RPMI8226 (cell line): Measurements from ENCODE around the gene ZMYND11.

Experiments
- DNase-seq: peaks from one replicate; pipeline ENCODE4 v3.0.0-alpha.2; 2015

Gene ZMYND11

DNA sequence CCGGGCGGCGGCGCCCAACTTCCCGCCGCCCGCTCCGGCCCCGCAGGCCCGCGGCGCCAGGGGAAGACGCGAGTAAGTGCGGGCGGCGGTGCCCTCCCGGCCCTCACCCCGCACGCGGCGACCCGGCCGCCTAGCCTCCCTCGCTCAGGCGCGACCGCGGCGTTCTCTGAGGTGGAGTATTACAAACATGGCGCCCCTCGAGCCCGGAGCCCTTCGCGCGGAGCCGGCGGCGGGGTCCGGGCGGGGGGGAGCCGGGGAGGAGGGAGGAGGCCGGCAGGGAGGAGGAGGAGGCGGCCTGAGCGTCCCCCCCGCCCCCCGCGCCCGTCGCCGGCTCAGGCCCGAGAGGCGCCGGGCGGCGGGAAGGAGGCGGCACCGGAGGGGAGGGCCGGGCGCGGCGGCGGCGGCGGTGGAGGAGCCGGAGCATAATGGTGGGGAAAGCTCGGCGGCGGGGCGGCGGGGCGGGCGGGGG is at the start of gene ZMYND11:
Gene ZMYND11, plus strand, starts transcription at position 324 of the 469 bp plus-strand sequence. CDS start 44,558 bp downstream, outside the sequence.
- peak; percentile 62 for DNase-seq

DNA sequence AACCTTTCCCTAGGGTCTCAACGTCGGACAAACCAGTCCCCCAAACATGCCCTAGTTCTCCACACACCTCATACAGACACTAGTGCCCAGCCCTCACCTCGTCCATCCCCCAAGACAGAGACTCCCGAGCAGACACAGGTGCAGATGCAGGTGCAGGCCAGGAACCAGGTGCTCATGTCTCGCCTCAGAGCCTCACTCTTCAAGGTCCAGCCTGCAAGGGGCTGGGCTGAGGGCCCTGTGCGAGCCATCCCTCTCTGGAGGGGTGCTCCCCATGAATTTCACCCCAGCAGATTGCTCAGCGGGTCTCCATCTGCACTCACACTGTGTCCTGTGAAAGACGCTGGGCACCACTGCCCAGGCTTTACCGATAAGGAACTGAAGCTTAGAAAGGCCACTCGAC is 49.2 kb upstream of the ZMYND11 start:
- peak; percentile 35 for DNase-seq

DNA sequence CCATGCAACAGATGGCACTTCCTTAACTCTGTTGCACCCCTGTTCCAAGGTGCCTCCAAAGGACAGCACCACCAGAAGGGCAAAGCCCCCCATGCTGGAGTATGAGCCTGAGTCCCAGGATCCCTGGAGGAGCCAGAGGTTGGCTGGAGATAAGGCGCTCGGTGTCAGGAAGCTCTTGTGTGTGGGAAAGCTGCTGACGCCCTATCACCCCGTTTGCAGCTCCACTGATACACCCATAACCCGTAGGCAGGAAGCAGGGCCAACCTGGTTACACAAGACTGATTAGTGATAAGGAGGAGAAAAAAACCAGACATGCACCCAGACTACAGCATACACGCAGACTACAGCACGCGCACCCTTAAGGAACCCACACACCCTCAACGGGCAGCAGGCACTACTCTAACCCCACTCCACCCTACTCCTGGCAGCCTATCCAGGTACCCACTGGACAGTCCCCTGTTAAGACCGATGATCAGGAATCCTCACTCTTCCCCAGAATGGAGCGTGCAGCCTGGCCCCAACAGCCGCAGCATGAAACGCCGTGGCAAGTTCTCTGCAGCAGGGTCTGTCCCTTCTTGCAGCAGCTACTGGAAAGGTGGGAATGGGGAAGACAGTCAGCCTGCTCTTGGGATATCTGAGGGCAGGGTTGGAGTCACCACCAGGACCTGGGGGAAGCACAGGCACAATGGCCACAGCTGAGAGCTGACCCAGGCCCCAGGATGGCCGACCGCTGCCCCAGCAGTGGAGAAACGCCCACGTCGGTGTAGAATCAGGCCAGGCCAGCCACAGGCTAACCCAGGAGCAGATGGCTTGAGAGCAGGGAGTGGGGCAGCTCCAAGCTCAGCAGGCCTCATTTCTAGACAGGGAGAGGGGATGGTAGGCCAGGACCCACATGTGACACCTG is 47.8 kb upstream of the ZMYND11 start:
- DNase-seq, result no peak

DNA sequence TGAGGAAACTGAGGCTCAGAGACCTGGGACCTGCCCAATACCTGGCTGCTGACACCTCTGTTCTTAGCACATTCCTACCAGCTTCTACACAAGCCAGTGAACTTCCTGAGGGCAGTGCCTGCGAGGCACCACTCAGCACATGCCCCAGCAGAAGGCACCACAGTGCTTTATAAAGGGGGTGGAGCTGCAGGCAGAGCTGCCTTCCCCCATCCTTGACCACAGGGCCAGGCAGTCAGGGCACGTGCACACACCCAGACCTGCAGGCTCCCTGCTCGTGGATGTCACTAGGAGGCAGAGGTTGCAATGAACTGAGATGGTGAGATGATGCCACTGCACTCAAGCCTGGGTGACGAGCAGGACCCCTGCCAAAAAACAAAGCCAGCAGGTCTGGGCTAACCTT is 47.0 kb upstream of the ZMYND11 start:
- DNase-seq, result peak; percentile 57

DNA sequence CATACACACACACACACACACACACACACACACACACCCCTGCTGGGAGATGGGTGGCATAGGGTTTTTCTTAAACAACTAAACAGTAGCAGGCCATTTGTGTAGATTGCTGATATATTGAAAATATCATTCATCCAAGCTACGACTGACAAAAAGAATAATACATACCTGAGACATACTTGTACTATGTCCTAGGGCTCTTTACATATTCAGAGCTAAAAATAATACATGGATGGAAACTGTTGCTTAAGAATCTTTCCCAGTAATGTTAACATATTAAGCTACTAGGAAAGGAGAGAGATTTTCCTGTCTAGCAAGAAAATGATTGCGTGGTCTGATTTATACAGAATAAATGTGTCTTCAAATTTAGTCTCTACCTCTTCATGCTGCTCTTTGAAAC is 46.0 kb upstream of the ZMYND11 start:
- no peak for DNase-seq

DNA sequence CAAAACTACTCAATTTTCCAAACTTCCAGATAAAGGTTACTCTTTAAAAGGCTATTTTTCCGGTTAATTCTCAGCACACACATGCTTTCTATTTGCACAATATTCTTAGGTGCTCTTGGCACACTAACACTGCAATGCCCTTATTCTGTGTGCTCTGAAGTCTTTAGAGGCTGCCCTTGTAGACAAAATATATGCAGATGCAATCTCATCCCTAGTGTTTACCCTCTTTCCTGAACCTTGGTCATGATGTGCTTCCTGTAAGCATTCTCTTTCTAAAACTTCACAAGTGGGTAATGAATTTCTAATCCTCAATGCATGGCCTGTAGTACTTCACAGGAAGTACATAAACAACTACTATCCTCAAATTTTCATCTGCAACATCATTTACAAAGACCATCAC is 45.1 kb upstream of the ZMYND11 start:
- no peak for DNase-seq

DNA sequence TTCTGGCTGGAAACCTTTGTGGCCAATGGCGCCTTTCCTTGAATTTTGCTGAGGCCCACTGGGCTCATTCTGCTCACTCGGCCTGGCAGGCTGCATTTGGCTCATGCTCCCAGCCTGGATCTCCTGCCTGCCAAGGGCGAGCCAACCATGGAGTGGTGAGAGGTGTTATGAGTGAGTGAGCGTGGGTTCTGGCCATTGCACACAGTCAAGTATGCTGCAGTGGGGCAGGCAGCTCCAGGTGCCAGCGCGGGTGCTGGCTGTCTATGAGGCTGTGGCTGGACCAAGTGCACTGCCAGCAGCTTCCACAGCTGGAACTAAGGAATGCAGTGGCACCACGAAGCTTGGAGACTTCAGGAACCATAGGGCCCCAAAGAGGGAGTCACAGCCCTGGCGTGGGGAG is 43.9 kb upstream of the ZMYND11 start:
- DNase-seq, result no peak

DNA sequence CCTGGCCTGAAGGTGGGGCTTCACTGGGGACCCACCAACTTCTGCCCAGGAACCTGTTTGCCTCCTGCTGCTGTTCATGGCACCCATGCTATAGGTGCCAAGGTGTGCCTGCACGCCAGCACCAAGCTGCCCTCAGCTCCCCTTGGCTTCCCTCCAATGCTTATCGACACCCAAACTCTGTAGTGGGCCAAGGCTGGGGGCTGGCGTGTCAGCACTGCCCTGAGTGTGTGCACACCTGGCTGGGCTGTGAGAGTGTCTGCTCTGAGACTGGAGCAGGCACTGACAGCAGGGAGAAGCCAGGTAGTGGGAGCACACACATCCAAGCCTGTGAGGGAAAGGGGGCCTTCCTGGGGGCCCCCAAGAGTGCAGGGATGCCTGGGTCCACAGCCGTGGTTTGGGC is 43.1 kb upstream of the ZMYND11 start:
- DNase-seq, result no peak

DNA sequence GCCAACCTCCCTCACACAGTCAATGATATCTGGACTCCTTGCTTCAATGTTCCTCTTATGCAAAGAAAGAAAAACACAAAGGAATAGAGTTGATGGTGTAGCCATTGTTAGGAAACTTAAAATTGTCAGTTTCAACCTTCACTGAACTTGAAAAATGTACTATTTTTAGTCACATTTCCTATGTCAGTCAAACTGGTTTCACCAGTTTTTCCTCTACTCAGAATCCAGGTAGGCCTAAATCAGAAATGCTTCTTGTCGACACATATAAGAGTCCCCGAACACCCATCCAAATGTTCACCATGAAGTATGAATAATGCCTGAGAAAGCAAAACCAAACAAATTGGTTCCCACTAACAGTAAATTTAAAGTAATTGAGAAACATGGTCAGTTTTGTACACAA is 42.4 kb upstream of the ZMYND11 start:
- DNase-seq, result no peak

DNA sequence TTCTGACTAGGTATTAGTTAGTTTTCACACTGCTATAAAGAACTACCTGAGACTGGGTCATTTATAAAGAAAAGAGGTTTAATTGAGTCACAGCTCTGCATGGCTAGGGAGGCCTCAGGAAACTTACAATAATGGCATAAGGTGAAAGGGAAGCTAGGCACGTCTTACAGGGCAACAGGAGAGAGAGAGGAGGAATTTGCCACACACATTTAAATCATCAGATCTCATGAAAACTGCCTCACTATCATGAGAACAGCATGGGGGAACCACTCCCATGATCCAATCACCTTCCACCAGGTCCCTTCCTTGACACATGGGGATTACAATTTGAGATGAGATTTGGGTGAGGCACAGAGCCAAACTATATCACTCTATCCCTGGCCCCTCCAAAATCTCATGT is 40.6 kb upstream of the ZMYND11 start:
- no peak for DNase-seq

DNA sequence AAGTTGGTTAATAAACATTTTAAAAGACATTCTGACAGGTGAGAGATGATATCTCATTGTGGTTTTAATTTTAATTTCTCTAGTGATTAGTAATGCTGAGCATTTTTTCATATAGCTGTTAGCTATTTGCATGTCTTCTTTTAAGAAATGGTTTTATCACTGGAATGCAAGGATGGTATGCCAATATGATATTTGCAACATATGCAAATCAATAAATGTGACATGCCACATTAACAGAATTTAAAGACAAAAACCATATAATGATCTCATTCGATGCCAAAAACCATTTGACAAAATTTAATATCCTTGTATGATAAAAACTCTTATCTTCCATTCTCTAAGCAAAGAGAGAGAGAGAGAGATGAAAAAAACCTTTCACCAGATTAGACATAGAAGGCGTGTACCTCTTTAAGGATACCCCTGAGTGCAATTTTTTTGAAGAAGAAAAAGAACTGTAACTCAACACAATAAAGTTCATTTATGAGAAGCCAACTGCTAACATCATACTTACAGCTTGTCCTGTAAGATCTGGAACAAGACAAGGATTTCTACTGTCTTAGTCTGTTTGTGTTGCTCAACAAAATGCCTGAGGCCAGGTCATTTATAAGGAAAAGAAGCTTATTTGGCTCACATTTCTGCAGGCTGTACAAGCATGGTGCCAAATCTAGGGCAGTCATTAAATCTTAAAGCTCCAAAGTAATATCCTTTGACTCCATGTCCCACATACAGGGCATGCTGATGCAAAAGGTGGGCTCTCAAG is 39.7 kb upstream of the ZMYND11 start:
- DNase-seq, result no peak

DNA sequence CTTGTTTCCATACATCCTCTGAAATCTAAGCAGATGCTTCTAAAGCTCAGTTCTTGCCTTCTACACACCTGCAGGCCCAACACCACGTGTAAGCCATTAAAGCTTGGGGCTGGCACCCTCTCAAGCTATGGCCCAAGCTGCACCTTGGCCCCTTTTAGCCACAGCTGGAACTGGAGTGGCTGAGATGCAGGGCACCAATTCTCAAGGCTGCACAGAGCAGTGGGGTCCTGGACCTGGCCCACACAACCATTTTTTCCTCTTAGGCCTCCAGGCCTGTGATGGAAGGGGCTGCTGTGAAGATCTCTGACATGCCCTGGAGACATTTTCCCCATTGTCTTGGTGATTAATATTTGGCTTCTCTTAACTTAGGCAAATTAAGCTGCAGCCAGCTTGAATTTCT is 38.8 kb upstream of the ZMYND11 start:
- DNase-seq, result no peak

DNA sequence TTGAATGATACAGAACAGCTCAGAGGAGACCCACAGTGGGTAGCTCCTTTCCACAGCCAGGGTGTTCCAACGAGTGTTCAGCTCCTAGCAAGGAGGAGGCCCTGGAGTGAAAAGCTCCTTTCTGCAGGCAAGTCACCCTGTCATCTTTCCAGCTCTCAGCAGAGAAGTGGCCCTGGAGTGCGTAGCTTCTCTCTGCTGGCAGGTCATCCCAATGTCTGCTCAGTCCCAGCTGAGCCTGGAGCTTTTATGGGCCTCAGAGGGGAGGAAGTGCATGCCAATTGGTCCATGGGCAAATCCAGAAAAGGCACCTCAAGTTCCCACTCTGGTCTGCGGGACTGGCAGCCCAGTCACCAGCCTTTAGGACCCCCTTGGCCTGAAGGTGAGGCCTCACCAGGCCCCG is 30.8 kb upstream of the ZMYND11 start:
- DNase-seq, result no peak

DNA sequence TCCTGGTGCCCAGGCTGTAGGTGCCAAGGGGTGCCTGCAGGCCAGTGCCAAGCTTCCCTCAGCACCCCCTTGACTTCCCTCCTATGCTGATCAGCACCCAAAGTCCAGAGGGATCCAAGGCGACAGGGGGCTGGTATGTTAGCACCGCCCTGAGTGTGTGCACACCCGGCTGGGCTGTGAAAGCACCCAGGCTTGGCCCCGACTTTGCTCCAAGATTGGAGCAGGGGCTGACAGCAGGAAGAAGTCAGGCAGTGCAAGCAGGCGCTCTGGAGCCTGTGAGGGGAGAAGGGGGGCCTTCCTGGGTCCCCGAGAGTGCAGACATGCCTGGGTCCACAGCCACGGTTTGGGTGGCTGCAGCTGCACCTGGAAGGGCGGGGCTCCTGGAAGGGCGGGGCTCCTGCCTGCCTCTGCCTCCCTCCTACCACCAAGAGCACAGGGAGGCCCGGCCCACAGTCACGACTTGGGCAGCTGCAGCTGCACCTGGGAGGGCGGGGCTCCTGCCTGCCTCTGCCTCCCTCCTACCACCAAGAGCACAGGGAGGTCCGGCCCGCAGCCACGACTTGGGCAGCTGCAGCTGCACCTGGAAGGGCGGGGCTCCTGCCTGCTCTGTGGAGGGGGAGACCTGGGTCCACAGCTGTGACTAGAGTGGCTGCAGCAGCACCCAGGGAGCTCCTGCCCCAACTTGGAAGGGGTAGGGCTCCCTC is 30.2 kb upstream of the ZMYND11 start:
- DNase-seq, result peak; percentile 82

DNA sequence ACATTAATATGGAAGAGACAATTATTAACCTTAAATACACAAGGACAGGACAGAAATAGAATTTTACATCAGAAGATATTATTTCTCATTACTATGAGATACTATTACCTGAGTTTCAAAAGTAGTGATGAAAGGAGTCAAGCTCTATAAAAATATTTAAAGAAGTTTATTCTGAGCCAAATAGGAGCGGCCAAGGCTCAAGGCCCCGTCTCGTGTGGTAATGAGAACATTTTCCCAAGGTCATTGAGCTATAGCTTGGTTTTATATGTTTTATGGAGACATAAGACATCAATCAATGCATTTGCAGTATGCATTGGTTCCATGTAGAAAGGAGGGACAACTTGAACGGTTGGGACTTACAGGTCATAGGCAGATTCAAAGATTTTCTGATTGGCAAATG is 29.4 kb upstream of the ZMYND11 start:
- DNase-seq, result no peak

DNA sequence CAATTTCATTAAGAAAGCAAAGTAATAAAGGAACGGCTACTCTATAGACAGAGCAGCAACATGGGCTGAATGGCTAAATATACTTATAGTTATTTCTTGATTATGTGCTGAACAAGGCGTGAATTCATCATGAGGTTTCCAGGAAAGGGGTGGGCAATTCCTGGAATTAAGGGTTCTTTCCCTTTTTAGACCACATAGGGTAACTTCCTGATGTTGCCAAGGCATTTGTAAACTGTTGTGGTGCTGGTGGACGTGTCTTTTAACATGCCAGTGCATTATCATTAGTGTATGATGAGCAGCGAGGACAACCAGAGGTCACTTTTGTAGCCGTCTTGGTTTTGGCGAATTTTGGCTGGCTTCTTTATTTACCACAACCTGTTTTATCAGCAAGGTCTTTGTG is 28.5 kb upstream of the ZMYND11 start:
- DNase-seq, result no peak

DNA sequence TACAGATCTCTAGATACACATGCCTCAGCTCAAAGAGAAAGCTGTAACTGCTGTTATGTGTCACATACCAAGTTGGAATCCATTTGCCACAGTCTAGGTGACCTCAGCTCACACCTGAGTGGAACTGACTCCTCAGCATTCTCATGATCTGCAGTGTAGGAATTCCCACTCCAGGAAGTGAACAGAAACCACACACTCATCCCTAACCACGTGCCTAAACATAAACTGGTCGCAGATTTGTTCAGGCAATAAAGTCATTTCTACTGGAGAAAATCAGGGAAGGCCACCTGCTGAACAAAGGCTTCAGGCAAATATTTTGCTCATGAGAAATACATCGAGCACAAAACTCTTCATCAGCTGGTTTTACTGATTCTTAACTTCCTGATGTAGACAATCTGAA is 23.0 kb upstream of the ZMYND11 start:
- peak; percentile 26 for DNase-seq

DNA sequence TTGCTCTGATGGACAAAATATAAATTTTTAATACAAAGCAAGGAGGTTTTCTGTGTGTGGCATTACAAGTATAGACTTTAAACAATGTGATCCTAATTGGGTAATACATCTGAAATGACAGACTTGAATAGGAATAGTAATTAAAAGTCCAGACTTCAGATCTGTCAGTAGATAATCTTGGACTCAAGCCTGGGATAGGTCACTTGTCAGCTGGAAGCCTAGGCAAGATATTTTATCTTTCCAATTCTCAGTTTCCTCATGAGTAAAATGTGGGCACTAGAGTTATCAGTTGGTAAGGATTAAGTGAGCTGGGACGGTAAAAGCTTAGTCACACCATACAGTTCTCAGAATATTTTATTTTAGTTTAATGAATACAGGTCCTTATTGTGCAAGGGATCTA is 10.4 kb upstream of the ZMYND11 start:
- DNase-seq, result no peak

DNA sequence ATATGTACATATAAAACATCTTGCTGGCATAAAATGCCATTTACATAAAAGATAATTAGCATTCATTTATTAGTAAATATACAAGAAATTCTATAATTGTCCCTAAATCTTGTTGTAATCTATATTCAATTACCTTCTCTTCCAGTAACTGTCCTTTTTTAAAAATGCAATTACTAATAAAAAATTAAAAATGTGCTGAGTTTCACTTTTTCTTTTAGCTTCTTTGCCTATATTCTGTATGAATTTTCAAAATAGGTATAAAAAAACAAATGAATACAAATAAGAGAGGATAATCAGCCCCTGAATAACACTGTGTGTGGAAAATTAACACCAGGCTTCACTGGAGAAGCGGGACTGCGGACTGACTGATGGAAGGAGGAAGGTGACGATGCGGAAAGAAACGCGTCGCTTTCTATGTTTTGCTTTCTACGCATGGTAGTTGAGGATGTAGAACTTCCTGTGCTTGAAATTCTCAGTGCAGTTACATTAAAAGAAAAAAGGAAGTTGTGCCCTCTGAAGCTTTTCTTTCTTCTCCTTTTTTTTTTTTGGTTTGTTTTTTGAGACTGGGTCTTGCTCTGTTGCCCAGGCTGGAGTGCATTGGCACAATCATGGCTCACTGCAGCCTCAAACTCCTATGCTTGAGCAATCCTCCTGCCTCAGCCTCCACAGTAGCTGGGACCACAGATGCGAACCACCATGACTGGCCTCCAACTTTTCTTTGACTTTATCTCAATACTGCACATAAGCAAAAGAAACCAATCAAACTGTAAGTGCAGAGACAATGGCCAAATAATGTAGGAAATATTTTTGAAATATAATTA is 7.4 kb upstream of the ZMYND11 start:
- peak; percentile 56 for DNase-seq

DNA sequence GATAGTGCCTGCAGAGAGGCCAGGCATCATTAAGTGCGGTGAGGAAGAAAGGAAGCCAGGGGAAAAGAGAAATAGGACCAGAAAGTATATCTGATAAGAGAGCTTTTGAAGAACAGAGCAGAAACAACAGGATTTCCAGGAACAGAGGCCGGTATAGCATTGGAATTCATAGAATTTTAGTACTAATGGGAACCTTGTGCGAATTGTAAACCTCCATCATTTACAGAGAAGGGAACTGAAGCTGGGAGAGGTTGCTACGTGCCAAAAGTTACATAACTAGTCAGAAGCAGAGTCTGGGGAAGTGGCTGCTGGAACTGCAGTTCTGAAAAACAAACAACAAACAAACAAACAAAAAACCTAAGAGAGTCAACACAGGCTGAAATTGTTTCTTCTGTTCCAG is 5.4 kb upstream of the ZMYND11 start:
- no peak for DNase-seq

DNA sequence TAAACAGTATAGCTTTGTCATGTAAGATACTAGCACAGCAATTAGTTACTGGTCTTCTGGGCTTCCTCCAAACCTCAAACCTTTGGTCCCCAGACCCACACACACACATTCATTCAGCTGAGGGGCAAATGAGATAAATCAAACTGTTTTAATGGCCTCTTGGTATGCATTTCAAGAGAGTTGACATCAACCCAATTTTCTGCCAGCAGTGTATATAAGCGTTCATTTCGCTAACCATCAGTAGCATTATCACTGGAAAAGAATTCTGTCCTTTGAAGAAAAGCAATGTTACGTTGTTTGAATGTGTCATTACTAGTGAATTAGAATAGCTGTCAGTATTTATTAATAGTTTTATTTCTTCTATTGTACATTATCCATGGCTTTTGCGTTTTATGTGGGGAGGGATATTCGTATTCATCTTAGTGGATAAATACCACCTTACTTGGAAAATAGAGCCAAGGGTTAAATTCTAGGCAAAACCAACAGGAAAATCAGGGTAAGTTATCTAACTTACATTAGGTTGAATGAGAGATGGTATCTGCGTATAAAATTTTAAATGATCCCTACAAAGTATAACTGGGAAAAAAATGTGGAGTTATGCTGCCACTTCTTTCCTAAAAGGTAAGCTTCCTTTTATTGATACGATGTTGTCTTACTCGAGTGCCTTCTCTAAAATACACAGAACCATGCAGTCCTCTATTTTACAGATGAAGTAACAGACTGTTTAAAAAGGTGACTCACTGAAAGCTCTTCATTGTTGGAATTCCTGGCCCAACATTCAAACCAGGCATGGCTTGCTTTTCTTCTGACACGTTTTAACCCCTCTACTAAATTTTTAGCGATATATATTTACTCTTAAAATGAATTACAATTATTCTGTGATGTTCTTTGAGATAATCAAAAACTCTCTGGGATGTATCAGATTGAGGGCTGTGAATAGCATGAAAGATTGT is 2.0 kb upstream of the ZMYND11 start:
- DNase-seq, result no peak
